ENCODE data around the gene MEGF10.

Gene MEGF10

GRCh38 chr5:127331890-127332649, 41.5 kb downstream of the MEGF10 start:
- no peak for DNase-seq

- DNase-seq = no peak
These were observed 42.9 kb downstream of the MEGF10 start for GRCh38 chr5:127333483-127333882.

- no peak for DNase-seq
These were observed 44.8 kb downstream of the MEGF10 start for GRCh38 chr5:127335381-127335780.

- DNase-seq = no peak
These were observed 47.3 kb downstream of the MEGF10 start for GRCh38 chr5:127337876-127338275.

DNA sequence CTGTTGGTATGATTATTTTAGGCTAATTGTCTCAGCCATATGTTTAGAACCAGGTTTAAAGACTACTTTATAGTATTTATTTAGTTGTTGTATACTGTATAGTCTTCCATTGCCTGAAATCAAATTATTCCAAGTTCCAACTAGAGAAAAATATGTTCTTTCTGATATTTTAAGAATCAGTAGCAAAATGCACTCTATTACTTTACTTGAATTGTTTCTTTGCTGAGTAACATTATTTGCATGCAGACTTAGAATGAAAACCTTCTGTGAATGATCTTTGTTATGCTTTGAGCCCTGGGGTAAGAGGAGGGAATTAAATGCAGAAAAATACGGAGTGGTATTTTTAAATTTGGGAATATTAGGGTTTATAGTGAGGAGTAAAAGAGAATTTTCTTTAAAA, 47.9 kb downstream of the MEGF10 start:
- DNase-seq = no peak

GRCh38 chr5:127340606-127341005, 50.0 kb downstream of the MEGF10 start:
- DNase-seq = no peak

- no peak for DNase-seq
These were observed 51.8 kb downstream of the MEGF10 start for GRCh38 chr5:127342364-127342763.

DNA sequence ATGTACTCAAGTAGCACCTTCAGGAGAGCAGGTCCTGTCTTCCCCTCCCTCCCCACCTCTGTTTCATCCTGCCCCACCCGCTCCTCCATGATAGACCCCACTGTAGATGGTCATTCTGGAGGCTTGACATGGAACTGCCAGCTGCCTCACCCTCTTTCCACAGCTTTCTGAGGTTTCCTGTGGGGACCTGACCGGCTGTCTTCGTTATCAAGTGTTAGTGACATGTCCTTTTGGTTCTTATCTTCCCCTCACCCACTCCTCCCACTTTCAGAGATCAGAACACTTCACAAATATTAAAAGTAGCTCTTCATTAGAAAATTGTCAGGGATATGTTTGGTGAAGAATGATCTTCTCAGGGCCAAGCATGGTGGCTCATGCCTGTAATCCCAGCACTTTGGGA, 52.7 kb downstream of the MEGF10 start:
- no peak for DNase-seq

- DNase-seq = no peak
These were observed 53.3 kb downstream of the MEGF10 start for GRCh38 chr5:127343866-127344265.

- DNase-seq = no peak
These were observed 54.3 kb downstream of the MEGF10 start for GRCh38 chr5:127344931-127345330.

- no peak for DNase-seq
These were observed 60.8 kb downstream of the MEGF10 start for GRCh38 chr5:127351418-127351817.

DNA sequence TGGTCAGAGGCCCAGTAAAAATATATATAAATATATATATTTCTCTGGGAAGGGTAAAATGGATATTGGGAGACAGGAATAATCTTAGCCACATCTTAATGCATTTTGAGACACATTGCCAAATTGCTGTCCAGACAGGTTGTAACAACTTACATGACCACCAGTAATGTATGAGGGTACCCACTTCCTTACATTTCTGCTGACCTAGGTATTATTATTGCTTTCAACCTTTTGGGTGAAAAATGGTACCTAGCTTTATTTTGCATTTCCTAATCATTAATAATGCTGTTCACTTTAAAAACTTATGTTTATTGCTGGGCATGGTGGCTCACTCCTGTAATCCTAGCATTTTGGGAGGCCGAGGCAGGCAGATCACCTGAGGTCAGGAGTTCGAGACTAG, 61.5 kb downstream of the MEGF10 start:
- no peak for DNase-seq

DNA sequence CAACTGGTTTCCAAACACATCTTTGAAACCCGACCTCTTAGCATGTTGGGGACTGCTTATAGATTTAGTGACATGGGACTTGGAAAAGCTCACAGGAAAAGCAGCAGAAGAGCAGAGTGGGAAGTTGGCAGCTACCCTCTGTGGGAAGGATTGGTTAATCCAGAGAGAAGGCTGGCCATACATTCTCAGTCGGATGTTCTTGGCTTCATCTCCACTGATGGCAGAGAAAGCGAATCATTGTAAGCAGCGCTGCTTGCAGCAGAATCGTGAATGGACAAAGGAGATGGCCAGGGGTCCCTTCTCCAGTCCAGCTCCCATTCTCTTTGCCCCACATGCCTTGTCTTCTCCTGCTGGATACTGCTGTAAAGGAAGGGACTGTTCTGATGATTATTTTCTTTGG, 62.7 kb downstream of the MEGF10 start:
- no peak for DNase-seq

GRCh38 chr5:127353796-127354195, 63.2 kb downstream of the MEGF10 start:
- DNase-seq = no peak

DNA sequence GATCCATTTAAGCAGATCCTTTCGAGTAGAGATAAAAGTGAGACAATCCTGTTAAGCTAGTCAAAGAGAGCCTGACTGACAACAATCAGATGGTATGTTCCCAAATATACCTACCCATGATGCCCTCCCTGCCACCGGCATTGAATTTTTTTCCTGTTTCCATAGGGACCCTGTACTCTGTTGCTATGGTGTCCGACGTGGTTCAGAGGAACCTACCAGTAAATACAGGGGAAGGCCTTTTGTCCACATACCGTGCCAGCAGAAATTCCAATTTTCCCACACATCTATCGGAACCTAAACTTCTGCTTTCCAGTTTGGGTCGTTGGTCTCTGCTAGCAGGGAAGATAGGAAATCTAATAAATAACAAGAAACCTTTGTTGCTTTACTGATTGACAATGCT, 64.7 kb downstream of the MEGF10 start:
- no peak for DNase-seq

DNA sequence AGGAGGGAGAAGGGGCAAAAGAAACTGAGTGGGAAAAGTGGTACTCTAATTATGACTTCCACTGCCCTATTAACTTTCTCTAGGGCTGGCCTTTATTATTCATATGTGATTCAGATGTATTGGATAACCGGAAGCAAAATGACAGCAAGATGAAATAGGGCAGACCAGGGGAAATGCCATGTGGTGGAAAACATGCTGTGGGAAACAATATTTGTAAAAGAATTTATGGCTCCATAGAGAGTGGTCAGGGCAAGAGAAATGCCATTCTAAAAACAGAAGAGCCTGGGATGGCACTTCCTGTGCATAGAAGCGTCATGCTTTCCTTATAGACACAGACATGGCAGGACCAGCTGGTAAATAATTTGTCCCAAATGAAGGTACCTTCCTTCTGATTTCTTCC, 67.7 kb downstream of the MEGF10 start:
- no peak for DNase-seq

GRCh38 chr5:127358740-127359139, 68.1 kb downstream of the MEGF10 start:
- DNase-seq = no peak

DNA sequence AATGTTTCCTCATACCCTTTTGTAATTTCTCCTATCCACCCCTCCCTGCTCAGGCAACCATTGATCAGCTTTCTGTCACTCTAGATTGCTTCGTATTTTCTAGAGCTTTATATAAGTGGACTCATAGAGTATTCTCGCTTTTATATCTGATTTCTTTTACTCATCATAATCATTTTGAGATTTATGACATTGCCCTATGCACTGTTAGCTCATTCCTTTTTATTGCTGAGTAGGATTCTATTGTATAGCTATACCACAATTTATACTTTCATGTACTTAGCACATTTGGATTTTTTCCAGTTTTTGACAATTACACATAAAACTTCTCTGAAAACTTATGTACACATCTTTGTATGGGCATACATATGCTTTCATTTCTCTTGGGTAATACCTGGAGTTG, 68.9 kb downstream of the MEGF10 start:
- no peak for DNase-seq

- DNase-seq = no peak
These were observed 72.8 kb downstream of the MEGF10 start for GRCh38 chr5:127363403-127363802.

DNA sequence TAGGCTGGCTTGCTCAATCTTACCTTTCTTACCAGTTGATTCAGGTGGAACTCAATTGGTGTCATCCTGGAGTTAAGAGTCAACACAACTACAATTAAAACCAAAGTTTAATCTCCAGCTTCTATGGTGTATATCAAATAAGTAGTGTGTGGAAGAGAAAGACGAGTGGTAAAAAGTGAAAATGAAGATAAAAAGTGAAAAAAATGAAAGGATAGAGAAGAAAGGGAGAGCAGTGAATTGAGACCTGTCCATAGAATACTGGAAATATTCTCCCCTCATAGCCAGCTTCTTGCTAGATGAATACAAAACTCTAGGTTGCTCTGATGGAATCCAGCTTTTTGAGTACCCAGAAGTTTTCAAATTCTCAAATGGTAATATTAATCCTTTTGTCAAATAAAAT, 76.4 kb downstream of the MEGF10 start:
- no peak for DNase-seq

GRCh38 chr5:127367946-127368465, 77.4 kb downstream of the MEGF10 start:
- DNase-seq = no peak

DNA sequence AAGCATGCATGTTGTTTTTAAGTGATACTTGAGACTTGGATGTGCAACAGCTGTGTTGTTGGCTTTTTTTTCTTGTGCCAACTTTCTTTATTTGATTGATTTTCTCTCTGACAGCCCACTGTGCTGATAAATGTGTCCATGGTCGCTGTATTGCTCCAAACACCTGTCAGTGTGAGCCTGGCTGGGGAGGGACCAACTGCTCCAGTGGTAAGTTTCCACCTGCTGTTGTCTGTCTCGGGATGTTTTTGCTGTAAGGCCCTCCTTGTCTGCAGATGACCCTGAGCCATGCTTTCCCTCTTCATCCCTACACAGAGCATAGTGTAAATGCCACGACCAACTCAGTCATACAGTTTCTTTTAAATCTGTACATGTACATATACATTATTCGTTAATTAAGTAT, 79.2 kb downstream of the MEGF10 start:
- DNase-seq = no peak

DNA sequence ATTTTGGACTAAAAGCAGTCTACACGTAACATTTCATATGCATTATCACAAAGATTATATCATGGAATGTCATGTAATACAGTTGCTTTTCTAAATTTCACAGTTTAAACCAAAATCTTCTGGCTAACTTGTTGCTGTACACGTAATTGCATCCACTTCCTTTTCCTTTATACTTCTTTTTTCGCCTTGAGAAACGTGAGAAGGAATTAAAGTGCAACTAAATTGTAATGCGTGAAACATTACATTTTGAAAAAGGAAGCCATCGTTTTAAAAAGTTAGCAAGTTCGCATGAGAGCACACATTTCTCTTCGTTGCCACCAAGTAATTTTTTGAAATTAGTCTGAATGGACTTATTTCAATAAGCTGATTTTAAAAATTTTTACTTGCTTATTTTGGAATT, 80.0 kb downstream of the MEGF10 start:
- no peak for DNase-seq

DNA sequence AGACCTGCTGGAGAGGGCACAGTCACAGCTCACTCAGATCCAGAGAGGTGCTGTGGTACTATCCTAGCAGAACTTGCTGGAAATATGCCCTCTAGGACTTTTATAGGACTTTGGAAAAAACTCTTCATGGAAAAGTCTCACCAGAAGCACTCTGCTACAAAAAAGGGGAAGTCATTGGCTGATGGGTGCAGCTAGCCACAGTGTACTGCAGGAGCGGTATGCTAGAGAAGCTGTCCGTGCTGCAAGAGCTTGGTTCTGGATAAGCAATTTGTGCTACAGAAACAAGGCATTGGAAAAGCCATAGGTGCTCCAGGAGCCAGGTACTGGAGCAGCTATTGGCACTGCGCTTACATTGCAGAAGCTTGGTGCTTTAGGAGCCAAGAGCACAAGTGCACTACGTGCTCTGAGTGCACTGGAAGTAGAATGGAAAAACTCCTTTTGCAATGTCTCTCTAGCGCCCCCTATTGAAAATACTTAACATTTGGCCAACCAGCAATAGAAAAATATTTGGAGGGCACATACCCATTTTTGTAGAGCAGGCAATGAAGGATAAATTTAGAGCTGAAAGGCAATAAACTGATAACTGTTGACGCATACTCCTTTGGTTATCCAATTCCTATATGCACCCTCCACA, 83.4 kb downstream of the MEGF10 start:
- DNase-seq = peak; percentile 2

GRCh38 chr5:127375124-127375523, 84.5 kb downstream of the MEGF10 start:
- DNase-seq = no peak
